ENCODE results near the gene FGF3.

DNA sequence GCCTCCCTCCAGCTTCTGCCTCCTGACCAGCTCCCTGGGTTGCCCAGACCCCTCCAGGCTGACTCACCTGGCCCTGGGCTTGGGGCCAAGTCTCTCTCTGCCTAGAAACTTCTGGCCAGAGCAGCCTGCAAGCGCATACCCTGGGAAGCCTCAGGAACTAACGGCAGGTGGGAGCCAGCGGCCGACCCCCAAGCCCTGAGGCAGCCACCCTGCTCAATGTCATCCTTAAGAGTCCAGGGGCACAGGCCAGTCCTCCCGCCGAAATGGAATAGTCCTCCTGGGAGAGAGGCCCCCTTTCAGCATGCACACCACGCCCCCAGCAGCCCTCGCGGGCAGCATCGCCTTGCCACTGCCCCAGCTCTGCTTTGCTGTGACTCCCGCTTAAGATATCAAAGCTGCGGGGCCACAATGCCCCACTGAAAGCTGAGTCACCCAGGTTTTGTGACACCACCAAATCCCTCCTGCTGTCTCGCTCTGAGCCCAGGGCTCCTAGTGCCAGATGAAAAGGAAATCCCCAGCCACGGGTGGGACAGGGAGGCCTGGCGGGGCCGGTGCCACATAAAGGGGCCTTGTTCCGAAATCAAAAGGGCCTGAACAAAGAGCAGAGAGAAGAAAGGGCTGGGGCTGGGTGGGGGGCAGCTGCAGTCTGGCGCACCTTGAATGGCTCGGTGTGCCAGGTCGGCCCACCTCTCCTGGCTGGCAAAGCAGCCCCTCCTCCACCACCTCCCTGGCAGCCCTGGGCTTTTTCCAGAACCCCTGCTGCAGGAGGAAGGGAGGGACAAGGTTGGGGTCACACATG lies 21.4 kb upstream of the FGF3 start:
- TF ChIP-seq, protein P1, sequence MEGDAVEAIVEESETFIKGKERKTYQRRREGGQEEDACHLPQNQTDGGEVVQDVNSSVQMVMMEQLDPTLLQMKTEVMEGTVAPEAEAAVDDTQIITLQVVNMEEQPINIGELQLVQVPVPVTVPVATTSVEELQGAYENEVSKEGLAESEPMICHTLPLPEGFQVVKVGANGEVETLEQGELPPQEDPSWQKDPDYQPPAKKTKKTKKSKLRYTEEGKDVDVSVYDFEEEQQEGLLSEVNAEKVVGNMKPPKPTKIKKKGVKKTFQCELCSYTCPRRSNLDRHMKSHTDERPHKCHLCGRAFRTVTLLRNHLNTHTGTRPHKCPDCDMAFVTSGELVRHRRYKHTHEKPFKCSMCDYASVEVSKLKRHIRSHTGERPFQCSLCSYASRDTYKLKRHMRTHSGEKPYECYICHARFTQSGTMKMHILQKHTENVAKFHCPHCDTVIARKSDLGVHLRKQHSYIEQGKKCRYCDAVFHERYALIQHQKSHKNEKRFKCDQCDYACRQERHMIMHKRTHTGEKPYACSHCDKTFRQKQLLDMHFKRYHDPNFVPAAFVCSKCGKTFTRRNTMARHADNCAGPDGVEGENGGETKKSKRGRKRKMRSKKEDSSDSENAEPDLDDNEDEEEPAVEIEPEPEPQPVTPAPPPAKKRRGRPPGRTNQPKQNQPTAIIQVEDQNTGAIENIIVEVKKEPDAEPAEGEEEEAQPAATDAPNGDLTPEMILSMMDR (IDR thresholded peaks at IDR 0.05) = no peak
- no peak for TF ChIP-seq RAD21 (IDR thresholded peaks at IDR 0.05; ENCODE audit: low read length)
- TF ChIP-seq, protein P2, sequence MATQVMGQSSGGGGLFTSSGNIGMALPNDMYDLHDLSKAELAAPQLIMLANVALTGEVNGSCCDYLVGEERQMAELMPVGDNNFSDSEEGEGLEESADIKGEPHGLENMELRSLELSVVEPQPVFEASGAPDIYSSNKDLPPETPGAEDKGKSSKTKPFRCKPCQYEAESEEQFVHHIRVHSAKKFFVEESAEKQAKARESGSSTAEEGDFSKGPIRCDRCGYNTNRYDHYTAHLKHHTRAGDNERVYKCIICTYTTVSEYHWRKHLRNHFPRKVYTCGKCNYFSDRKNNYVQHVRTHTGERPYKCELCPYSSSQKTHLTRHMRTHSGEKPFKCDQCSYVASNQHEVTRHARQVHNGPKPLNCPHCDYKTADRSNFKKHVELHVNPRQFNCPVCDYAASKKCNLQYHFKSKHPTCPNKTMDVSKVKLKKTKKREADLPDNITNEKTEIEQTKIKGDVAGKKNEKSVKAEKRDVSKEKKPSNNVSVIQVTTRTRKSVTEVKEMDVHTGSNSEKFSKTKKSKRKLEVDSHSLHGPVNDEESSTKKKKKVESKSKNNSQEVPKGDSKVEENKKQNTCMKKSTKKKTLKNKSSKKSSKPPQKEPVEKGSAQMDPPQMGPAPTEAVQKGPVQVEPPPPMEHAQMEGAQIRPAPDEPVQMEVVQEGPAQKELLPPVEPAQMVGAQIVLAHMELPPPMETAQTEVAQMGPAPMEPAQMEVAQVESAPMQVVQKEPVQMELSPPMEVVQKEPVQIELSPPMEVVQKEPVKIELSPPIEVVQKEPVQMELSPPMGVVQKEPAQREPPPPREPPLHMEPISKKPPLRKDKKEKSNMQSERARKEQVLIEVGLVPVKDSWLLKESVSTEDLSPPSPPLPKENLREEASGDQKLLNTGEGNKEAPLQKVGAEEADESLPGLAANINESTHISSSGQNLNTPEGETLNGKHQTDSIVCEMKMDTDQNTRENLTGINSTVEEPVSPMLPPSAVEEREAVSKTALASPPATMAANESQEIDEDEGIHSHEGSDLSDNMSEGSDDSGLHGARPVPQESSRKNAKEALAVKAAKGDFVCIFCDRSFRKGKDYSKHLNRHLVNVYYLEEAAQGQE (IDR thresholded peaks at IDR 0.05; ENCODE audit: low read depth, low read length) = no peak
- TF ChIP-seq, protein P3, sequence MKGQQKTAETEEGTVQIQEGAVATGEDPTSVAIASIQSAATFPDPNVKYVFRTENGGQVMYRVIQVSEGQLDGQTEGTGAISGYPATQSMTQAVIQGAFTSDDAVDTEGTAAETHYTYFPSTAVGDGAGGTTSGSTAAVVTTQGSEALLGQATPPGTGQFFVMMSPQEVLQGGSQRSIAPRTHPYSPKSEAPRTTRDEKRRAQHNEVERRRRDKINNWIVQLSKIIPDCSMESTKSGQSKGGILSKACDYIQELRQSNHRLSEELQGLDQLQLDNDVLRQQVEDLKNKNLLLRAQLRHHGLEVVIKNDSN (IDR thresholded peaks at IDR 0.05; ENCODE audit: borderline replicate concordance, low read depth) = no peak
- TF ChIP-seq MXI1 (IDR thresholded peaks at IDR 0.05; ENCODE audit: low read depth, low read length) = no peak
- TF ChIP-seq, protein P4, sequence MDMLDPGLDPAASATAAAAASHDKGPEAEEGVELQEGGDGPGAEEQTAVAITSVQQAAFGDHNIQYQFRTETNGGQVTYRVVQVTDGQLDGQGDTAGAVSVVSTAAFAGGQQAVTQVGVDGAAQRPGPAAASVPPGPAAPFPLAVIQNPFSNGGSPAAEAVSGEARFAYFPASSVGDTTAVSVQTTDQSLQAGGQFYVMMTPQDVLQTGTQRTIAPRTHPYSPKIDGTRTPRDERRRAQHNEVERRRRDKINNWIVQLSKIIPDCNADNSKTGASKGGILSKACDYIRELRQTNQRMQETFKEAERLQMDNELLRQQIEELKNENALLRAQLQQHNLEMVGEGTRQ (IDR thresholded peaks at IDR 0.05; ENCODE audit: borderline replicate concordance, low read depth, low read length) = no peak
- no peak for TF ChIP-seq POLR2AphosphoS5 (IDR thresholded peaks at IDR 0.05; ENCODE audit: low read depth, low read length)
- TF ChIP-seq TCF12 (IDR thresholded peaks at IDR 0.05) = no peak
- TF ChIP-seq, protein P5, sequence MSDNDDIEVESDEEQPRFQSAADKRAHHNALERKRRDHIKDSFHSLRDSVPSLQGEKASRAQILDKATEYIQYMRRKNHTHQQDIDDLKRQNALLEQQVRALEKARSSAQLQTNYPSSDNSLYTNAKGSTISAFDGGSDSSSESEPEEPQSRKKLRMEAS (IDR thresholded peaks at IDR 0.05; ENCODE audit: low read depth) = no peak
- TF ChIP-seq EP300 (IDR thresholded peaks at IDR 0.05; ENCODE audit: borderline replicate concordance in 1 of 2, low read depth in 1 of 2, low read length in 1 of 2) = no peak
- TF ChIP-seq YY1 (IDR thresholded peaks at IDR 0.05; ENCODE audit: low read depth) = no peak
- TF ChIP-seq, protein P6, sequence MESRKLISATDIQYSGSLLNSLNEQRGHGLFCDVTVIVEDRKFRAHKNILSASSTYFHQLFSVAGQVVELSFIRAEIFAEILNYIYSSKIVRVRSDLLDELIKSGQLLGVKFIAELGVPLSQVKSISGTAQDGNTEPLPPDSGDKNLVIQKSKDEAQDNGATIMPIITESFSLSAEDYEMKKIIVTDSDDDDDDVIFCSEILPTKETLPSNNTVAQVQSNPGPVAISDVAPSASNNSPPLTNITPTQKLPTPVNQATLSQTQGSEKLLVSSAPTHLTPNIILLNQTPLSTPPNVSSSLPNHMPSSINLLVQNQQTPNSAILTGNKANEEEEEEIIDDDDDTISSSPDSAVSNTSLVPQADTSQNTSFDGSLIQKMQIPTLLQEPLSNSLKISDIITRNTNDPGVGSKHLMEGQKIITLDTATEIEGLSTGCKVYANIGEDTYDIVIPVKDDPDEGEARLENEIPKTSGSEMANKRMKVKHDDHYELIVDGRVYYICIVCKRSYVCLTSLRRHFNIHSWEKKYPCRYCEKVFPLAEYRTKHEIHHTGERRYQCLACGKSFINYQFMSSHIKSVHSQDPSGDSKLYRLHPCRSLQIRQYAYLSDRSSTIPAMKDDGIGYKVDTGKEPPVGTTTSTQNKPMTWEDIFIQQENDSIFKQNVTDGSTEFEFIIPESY (IDR thresholded peaks at IDR 0.05; ENCODE audit: borderline replicate concordance, low read depth) = no peak
- no peak for TF ChIP-seq NRF1 (IDR thresholded peaks at IDR 0.05; ENCODE audit: low read depth, low read length)
- TF ChIP-seq TAF1 (IDR thresholded peaks at IDR 0.05; ENCODE audit: borderline replicate concordance, low read depth, low read length) = no peak
